DOHH2 (cell line): ENCODE data around the gene FRMD3.

Experiments used
- CTCF ChIP-seq: fragments of 200-600 bp; sonication (generic); IDR thresholded peaks from one replicate; pipeline ENCODE4 v1.5.1; 2014; ENCODE audit warnings: antibody characterized with exemption, mild to moderate bottlenecking, low read depth, low read length; ENCODE audit not compliant: poor library complexity, severe bottlenecking
- EZH2phosphoT487 ChIP-seq: fragments of 200-600 bp; sonication (generic); IDR thresholded peaks from 2 replicates; pipeline ENCODE4 v1.6.1; 2017; ENCODE audit warnings: borderline replicate concordance, mild to moderate bottlenecking, antibody characterized with exemption, low read length, moderate library complexity, mixed read lengths

GRCh38 chr9:83387401-83388185 is 150.6 kb downstream of the FRMD3 start:
- TF ChIP-seq CTCF (no peak), EZH2phosphoT487 (no peak)
